Measurements from ENCODE around the gene XYLB.
"Not testable (repeated sequence)": the region's sequence is repeated elsewhere in the genome, so short reads cannot be mapped to it uniquely, and the experiment has no call there.

XYLB gene

GRCh38 chr3:38396239-38396638 is 49.7 kb downstream of the XYLB start:
- H3K4me3 ChIP-seq (ENCODE audit: low read depth, low read length) = no peak overlapping the region
- TF ChIP-seq CTCF (conservative IDR thresholded peaks at IDR 0.05; ENCODE audit: low read depth, low read length) = no peak
- no peak for DNase-seq (ENCODE audit: low read depth)

GRCh38 chr3:38396861-38397260 is 50.3 kb downstream of the XYLB start:
- no peak for DNase-seq (ENCODE audit: low read depth)
- TF ChIP-seq CTCF (conservative IDR thresholded peaks at IDR 0.05; ENCODE audit: low read depth, low read length) = no peak
- no peak overlapping the region for H3K4me3 ChIP-seq (ENCODE audit: low read depth, low read length)

GRCh38 chr3:38397320-38397719 is 50.7 kb downstream of the XYLB start:
- H3K4me3 ChIP-seq (ENCODE audit: low read depth, low read length) = no peak overlapping the region
- DNase-seq (ENCODE audit: low read depth) = peak; percentile 63
- TF ChIP-seq CTCF (conservative IDR thresholded peaks at IDR 0.05; ENCODE audit: low read depth, low read length) = no peak

GRCh38 chr3:38401246-38401962 is 54.8 kb downstream of the XYLB start:
- DNase-seq (ENCODE audit: low read depth) = no peak
- no peak overlapping the region for H3K4me3 ChIP-seq (ENCODE audit: low read depth, low read length)

GRCh38 chr3:38404286-38404685 is 57.7 kb downstream of the XYLB start:
- H3K4me3 ChIP-seq (ENCODE audit: low read depth, low read length) = no peak overlapping the region
- DNase-seq (ENCODE audit: low read depth) = peak; percentile 94
- TF ChIP-seq CTCF (conservative IDR thresholded peaks at IDR 0.05; ENCODE audit: low read depth, low read length) = no peak

More at GRCh38 chr3:38401246-38401962, 54.8 kb downstream of the XYLB start:
- TF ChIP-seq CTCF (conservative IDR thresholded peaks at IDR 0.05; ENCODE audit: low read depth, low read length) = no peak

GRCh38 chr3:38411591-38411990 is 65.0 kb downstream of the XYLB start:
- H3K4me3 ChIP-seq (ENCODE audit: low read depth, low read length) = no peak overlapping the region
- DNase-seq (ENCODE audit: low read depth) = no peak
- TF ChIP-seq CTCF (conservative IDR thresholded peaks at IDR 0.05; ENCODE audit: low read depth, low read length) = no peak

GRCh38 chr3:38420758-38421157 is 74.2 kb downstream of the XYLB start:
- DNase-seq (ENCODE audit: low read depth); H3K4me3 ChIP-seq (ENCODE audit: low read depth, low read length): not testable (repeated sequence)

All from choroid plexus epithelial cell (primary cell).